Prostate gland (tissue), 2 donors: ENCODE results near the gene CDK14. TPM values are rescaled to one million over a fixed set of nuclear protein-coding genes. Genes with fewer than 3 reads are reported as not detected.

ENCODE experiments used
- DNase-seq: peaks from one replicate; pipeline ENCODE4 v3.0.0-alpha.2; 2019; ENCODE audit warnings: low spot score
- H3K27ac ChIP-seq, 2 donors: fragments of 200-600 bp; sonication (generic); 2 replicates each; pipeline ENCODE4 v1.5.1; 2017 to 2019
- H3K27me3 ChIP-seq: fragments of 200-600 bp; sonication (generic); replicated peaks from 2 replicates; pipeline ENCODE4 v1.5.1; 2019; ENCODE audit not compliant: insufficient read depth
- H3K36me3 ChIP-seq, 2 donors: fragments of 200-600 bp; sonication (generic); 1 replicate in 1 of 2; 2 replicates in 1 of 2; pipeline versions ENCODE4 v1.5.1 to v1.8.1; 2017 to 2019
- H3K4me1 ChIP-seq: fragments of 200-600 bp; sonication (generic); replicated peaks from 2 replicates; pipeline ENCODE4 v1.5.1; 2019
- H3K4me3 ChIP-seq, 2 donors: fragments of 200-600 bp; sonication (generic); 2 replicates each; pipeline ENCODE4 v1.5.1; 2017 to 2019
- H3K9me3 ChIP-seq: fragments of 200-600 bp; sonication (generic); 2 replicates; pipeline ENCODE4 v1.5.1; 2017
- POLR2A ChIP-seq: fragments of 450-650 bp; IDR thresholded peaks from one replicate; pipeline ENCODE4 v1.6.1; 2016; ENCODE audit warnings: antibody characterized with exemption, mild to moderate bottlenecking
- POLR2AphosphoS5 ChIP-seq: sonication (generic); formaldehyde crosslinking; IDR thresholded peaks from one replicate; pipeline ENCODE4 v1.6.1; 2017; ENCODE audit warnings: antibody characterized with exemption
- WGBS: methylation state at CpG from one replicate; pipeline ENCODE4 v1.1.5; 2018; 5-methylcytosine and 5-hydroxymethylcytosine counted together
- intact Hi-C: fragments of 100-400 bp; cut with DNase I; formaldehyde crosslinking; loops from one replicate; pipeline ENCODE4 v1.14.2; 2022
- total RNA-seq, 2 donors: library from RNA; depleted of rRNA; stranded (reverse); fragments of >200 nt; gene quantifications; one replicate each; pipeline ENCODE4 v1.1.0, GENCODE V29; 2016
- TF ChIP-seq, protein P1 (sequence below), 4 experiments: fragments of 200-600 bp in 2 of 4; fragments of 450-650 bp in 2 of 4; sonication (generic) in 2 of 4; IDR thresholded peaks; 1 replicate in 3 of 4; 2 replicates in 1 of 4; pipeline ENCODE4 v1.5.1; 2016 to 2019; ENCODE audit warnings: antibody characterized with exemption in 4 of 4, mild to moderate bottlenecking in 2 of 4, moderate library complexity in 2 of 4

The CDK14 gene
- total RNA-seq, 2 donors from 2014 or later = 13.7 to 20.7 TPM

DNA sequence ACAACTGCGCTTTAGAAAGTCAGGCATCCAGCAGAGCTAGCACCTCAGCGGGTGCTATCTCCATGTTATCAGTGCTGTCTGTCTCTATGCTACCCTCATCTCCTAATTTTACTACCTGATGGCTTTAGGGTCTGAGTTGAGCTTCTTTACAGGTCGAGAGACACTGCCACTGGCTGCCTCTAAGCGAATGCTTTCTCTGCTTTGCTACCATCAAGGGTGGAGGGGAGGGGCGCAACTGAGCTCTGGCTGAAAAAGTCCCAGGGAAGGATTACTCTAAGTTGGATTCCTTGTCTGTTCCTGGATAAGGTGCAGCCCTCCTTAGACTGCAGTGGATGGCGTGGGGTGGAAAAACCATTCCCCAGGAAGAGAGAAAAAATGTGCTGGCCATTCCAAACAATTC, 105.7 kb downstream of the CDK14 start:
- Histone ChIP-seq H3K27ac (no peak overlapping the region), H3K36me3 (no peaks in the 10 kb centered on the region), H3K4me1 (peaks cover 4% of the 10 kb centered on the region), H3K4me3 (no peak overlapping the region), H3K9me3 (no peaks in the 10 kb centered on the region), H3K27me3 (no peaks in the 10 kb centered on the region)
- intact Hi-C loops = no loop called here
- TF ChIP-seq, protein P1, sequence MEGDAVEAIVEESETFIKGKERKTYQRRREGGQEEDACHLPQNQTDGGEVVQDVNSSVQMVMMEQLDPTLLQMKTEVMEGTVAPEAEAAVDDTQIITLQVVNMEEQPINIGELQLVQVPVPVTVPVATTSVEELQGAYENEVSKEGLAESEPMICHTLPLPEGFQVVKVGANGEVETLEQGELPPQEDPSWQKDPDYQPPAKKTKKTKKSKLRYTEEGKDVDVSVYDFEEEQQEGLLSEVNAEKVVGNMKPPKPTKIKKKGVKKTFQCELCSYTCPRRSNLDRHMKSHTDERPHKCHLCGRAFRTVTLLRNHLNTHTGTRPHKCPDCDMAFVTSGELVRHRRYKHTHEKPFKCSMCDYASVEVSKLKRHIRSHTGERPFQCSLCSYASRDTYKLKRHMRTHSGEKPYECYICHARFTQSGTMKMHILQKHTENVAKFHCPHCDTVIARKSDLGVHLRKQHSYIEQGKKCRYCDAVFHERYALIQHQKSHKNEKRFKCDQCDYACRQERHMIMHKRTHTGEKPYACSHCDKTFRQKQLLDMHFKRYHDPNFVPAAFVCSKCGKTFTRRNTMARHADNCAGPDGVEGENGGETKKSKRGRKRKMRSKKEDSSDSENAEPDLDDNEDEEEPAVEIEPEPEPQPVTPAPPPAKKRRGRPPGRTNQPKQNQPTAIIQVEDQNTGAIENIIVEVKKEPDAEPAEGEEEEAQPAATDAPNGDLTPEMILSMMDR (IDR thresholded peaks at IDR 0.05) = no peak
- TF ChIP-seq POLR2A (no peak), POLR2AphosphoS5 (no peak)
- no peak for DNase-seq
- WGBS = 80% methylated on average over 6 of the region's 6 CpGs

DNA sequence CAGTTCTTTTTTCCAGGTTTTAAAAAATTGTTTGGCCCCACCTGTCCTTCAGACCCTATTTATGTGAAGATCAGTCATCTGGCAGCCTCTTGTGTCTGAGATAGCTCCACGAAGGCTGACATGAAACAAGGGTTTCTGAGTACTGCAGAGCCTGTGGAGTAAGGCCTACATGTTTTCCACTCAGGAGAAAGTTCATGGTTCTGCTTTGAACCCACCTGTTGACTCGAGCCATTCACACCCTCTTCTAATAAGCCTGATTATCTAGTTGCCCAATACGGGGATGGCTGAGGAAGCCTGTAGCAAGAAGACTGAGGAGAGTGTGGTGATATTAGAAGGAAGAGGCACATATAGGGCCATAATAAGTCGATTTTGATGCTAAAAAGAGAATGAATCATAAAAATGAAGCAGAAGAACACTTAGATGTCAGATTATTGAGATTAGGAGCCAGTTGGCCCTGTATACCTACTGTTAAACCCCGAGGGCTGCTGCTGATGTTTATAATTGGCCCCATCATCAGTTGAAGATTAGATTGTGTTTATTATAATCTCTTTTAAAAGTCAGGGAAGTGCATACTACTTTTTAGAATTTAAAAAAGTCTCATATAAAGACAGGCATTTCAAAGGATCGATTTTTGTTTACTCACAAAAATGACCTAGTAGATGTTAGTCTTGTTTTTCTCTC, 109.4 kb downstream of the CDK14 start:
- no peaks in the 10 kb centered on the region for H3K27me3 ChIP-seq
- WGBS = 39% methylated on average over 6 of the region's 6 CpGs
- TF ChIP-seq POLR2A = no peak
- no peak for TF ChIP-seq POLR2AphosphoS5
- TF ChIP-seq, protein P1 (IDR thresholded peaks at IDR 0.05) = no peak
- peak overlapping the region; percentile 54 to 77 for H3K27ac ChIP-seq
- no peak overlapping the region for H3K4me3 ChIP-seq
- no peaks in the 10 kb centered on the region for H3K9me3 ChIP-seq
- intact Hi-C loops = no loop called here
- no peaks in the 10 kb centered on the region for H3K36me3 ChIP-seq
- H3K4me1 ChIP-seq = peaks cover 9% of the 10 kb centered on the region
- DNase-seq = no peak

DNA sequence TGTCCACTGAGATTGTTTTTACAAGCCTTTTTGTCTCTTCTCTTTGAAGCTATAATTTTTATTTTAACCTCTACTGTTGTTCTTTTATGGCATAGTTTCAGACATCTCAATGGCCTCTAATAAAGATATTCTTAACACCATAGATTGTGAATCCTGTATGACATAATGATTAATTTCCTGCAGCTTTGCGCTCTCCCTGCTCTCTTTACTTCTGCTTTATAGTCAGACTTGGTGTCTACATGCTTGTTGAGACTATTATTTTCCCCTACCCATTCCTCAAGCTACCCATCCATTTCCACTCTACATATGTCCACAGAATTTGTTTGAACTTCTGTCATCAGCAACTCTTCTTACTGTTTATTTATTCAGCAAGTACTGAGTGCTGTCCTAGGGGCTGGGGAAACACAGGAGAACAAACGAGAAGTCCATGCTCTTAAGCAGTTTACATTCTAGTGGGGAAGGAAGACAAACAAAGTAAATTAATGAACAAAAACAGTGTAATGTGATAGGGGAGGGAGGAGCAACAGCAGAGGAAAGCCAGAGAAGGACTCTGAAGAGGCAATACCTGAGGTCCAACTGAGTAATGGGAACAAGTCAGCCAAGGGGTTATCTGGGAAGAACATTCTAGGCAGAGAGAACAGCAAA, 110.1 kb downstream of the CDK14 start:
- TF ChIP-seq POLR2A (no peak), POLR2AphosphoS5 (peak; percentile 92)
- TF ChIP-seq, protein P1 (IDR thresholded peaks at IDR 0.05) = no peak
- Histone ChIP-seq H3K27ac (peak overlapping the region; percentile 54 to 77), H3K4me3 (no peak overlapping the region), H3K36me3 (no peaks in the 10 kb centered on the region), H3K4me1 (peaks cover 9% of the 10 kb centered on the region), H3K27me3 (no peaks in the 10 kb centered on the region), H3K9me3 (no peaks in the 10 kb centered on the region)
- 39% methylated on average over 2 of the region's 2 CpGs for WGBS
- peak; percentile 60 for DNase-seq
- intact Hi-C loops = no loop called here

DNA sequence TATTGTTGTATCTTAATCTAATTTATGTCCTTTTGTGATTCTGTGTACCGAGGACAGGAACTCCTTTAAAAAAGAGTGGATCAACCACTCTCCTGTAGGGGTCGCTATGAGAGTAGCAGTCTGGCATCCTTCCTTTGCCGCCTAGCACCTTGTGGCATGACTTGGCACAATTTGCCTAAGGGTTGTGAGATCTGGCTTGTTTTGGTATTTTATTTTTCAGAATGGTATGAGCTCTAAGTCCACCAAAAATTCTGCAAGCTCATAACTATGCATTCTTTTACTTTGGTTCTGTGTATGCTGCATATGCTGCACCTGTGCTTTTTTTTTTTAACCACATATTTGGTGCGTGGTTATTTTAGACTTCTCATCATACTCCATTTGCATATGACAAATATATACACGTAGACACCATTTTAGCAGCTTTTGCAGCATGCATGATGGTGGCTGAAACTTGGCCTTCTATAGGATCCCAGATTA, 112.8 kb downstream of the CDK14 start:
- Histone ChIP-seq H3K27ac (no peak overlapping the region), H3K4me1 (peaks cover 9% of the 10 kb centered on the region), H3K4me3 (no peak overlapping the region), H3K36me3 (no peaks in the 10 kb centered on the region), H3K9me3 (no peaks in the 10 kb centered on the region), H3K27me3 (no peaks in the 10 kb centered on the region)
- TF ChIP-seq, protein P1 (IDR thresholded peaks at IDR 0.05) = peak in 1 of 4 experiments; percentile 15
- no peak for TF ChIP-seq POLR2AphosphoS5
- TF ChIP-seq POLR2A = no peak
- DNase-seq = no peak
- intact Hi-C loops = no loop called here
- 79% methylated on average over 5 of the region's 5 CpGs for WGBS
